HepG2 (cell line): ENCODE data around the gene SLC10A1. TPM values are rescaled to one million over a fixed set of nuclear protein-coding genes. Genes with fewer than 3 reads are reported as not detected.
A peak's percentile ranks its signal among the peaks of the same experiment; 100 is the strongest.

Experiments used
- ATAC-seq: fragments of 200-7000 bp; cut with Tn5 transposase; 3 replicates; pipeline ENCODE4 v1.9.1; 2020; ENCODE audit warnings: mild to moderate bottlenecking, moderate library complexity
- BruUV-seq: library from RNA; stranded (reverse); fragments of 400-500 nt; replicated peaks from 2 replicates; lab custom pipeline; 2021; lab: Mats Ljungman, UMichigan
- CTCF ChIA-PET: fragments of 300-600 bp; formaldehyde crosslinking; extraction: SDS; loops from one replicate; lab custom pipeline; 2021; ENCODE audit warnings: low total read pairs, inconsistent platforms, low intra/inter-chr PET ratio; lab: Yijun Ruan, JAX
- POLR2A ChIA-PET: fragments of 350-600 bp; sonication (Branson Sonifier 250); formaldehyde crosslinking; loops from one replicate; lab custom pipeline; 2020; ENCODE audit warnings: antibody characterized with exemption, inconsistent platforms; lab: Yijun Ruan, JAX
- DNase-seq: peaks from one replicate; pipeline ENCODE4 v3.0.0-alpha.2; 2015; ENCODE audit warnings: low spot score
- FAIRE-seq: peaks from 3 replicates; lab custom pipeline; 2011; peaks lifted over from hg19 to GRCh38; lab: Jason Lieb, UNC
- H2AFZ ChIP-seq: one replicate; pipeline ENCODE4 v1.6.1; 2011; ENCODE audit warnings: low read length, inconsistent platforms
- H3K27ac ChIP-seq: fragments of 300-600 bp; 3 replicates; pipeline ENCODE4 v1.8.0; 2011; ENCODE audit warnings: mixed run types, mild to moderate bottlenecking, mixed read lengths, low read length, inconsistent platforms; ENCODE audit not compliant: insufficient read depth; ENCODE audit errors: extremely low read length
- H3K27me3 ChIP-seq, 2 experiments: fragments of 200-600 bp in 1 of 2; 2 replicates in 1 of 2; 3 replicates in 1 of 2; pipeline versions ENCODE4 v1.6.0 to v1.8.0; 2011; ENCODE audit warnings: low read length in 2 of 2, mild to moderate bottlenecking in 2 of 2, moderate library complexity in 2 of 2, inconsistent platforms in 1 of 2; ENCODE audit not compliant: insufficient read depth in 2 of 2, control insufficient read depth in 1 of 2
- H3K36me3 ChIP-seq, 2 experiments: fragments of 200-600 bp in 1 of 2; replicated peaks in 1 of 2; 2 replicates in 1 of 2; 3 replicates in 1 of 2; pipeline versions ENCODE4 v1.5.1 to v1.8.0; 2011; ENCODE audit warnings: low read length in 2 of 2, inconsistent platforms in 1 of 2; ENCODE audit not compliant: insufficient read depth in 2 of 2, control insufficient read depth in 1 of 2
- H3K4me1 ChIP-seq: 2 replicates; pipeline ENCODE4 v1.5.1; 2012; ENCODE audit warnings: low read length, inconsistent platforms; ENCODE audit not compliant: insufficient read depth
- H3K4me2 ChIP-seq: 2 replicates; pipeline ENCODE4 v1.6.0; 2011; ENCODE audit warnings: low read depth, low read length, inconsistent platforms
- H3K4me3 ChIP-seq, 3 experiments: fragments of 200-600 bp in 1 of 3; sonication (generic), shearing (Covaris generic) in 1 of 3; replicated peaks in 1 of 3; 2 replicates each; pipeline ENCODE4 v1.5.1; 2011 to 2016; ENCODE audit warnings: low read length in 3 of 3, inconsistent platforms in 2 of 3, low read depth in 2 of 3, mild to moderate bottlenecking in 2 of 3, control low read depth in 1 of 3, mixed read lengths in 1 of 3; ENCODE audit not compliant: insufficient read depth in 1 of 3
- H3K79me2 ChIP-seq: one replicate; pipeline ENCODE4 v1.6.1; 2011; ENCODE audit warnings: low read length, inconsistent platforms; ENCODE audit not compliant: insufficient read depth
- H3K9ac ChIP-seq: 2 replicates; pipeline ENCODE4 v1.6.0; 2011; ENCODE audit warnings: mild to moderate bottlenecking, low read depth, low read length, inconsistent platforms; ENCODE audit not compliant: insufficient read depth
- H3K9me3 ChIP-seq: 2 replicates; pipeline ENCODE4 v1.5.1; 2012; ENCODE audit warnings: mild to moderate bottlenecking, low read length
- H4K20me1 ChIP-seq: 2 replicates; pipeline ENCODE4 v1.6.0; 2011; ENCODE audit warnings: inconsistent platforms, mild to moderate bottlenecking, low read length, moderate library complexity; ENCODE audit not compliant: insufficient read depth
- CREB1 ChIP-seq, 2 experiments: fragments of 450-650 bp in 1 of 2; IDR thresholded peaks; 2 replicates each; pipeline ENCODE4 v1.6.1; 2016 to 2017; ENCODE audit warnings: control low read depth in 1 of 2, mild to moderate bottlenecking in 1 of 2, missing compliant biosample characterization in 1 of 2, missing genetic modification characterization in 1 of 2
- ELF1 ChIP-seq: sonication (generic); formaldehyde crosslinking; IDR thresholded peaks from 2 replicates; pipeline ENCODE4 v1.4.0; 2020; ENCODE audit warnings: missing genetic modification reagents
- FOXK1 ChIP-seq: sonication (generic); formaldehyde crosslinking; IDR thresholded peaks from 2 replicates; pipeline ENCODE4 v1.4.0; 2020; ENCODE audit warnings: low read depth, missing genetic modification reagents, borderline replicate concordance
- HNRNPH1 ChIP-seq: fragments of 200-400 bp; formaldehyde crosslinking; optimal IDR thresholded peaks from 2 replicates; pipeline ENCODE3; 2017; ENCODE audit warnings: mild to moderate bottlenecking, low read depth, low read length
- MIXL1 ChIP-seq: IDR thresholded peaks from 2 replicates; pipeline ENCODE4 v1.6.1; 2016
- NFYC ChIP-seq: IDR thresholded peaks from 2 replicates; pipeline ENCODE4 v1.6.1; 2016; ENCODE audit warnings: missing genetic modification reagents, missing compliant biosample characterization
- NR2F6 ChIP-seq, 2 experiments: IDR thresholded peaks; 2 replicates each; pipeline ENCODE4 v1.6.1; 2016; ENCODE audit warnings: antibody characterized with exemption in 1 of 2, mild to moderate bottlenecking in 1 of 2
- PHF5A ChIP-seq: IDR thresholded peaks from one replicate; pipeline ENCODE4 v1.6.1; 2018; ENCODE audit warnings: low read depth, missing genetic modification reagents; ENCODE audit not compliant: unreplicated experiment
- RARA ChIP-seq: IDR thresholded peaks from 2 replicates; pipeline ENCODE4 v1.6.1; 2016; ENCODE audit warnings: missing genetic modification reagents, missing compliant biosample characterization
- SAP130 ChIP-seq: IDR thresholded peaks from 2 replicates; pipeline ENCODE4 v1.6.1; 2016; ENCODE audit warnings: low read depth
- SMAD9 ChIP-seq: sonication (generic); formaldehyde crosslinking; IDR thresholded peaks from 2 replicates; pipeline ENCODE4 v1.5.1; 2020; ENCODE audit warnings: mild to moderate bottlenecking, missing genetic modification reagents
- YEATS2 ChIP-seq: sonication (generic); formaldehyde crosslinking; IDR thresholded peaks from 2 replicates; pipeline ENCODE4 v1.4.0; 2020; ENCODE audit warnings: missing genetic modification reagents, borderline replicate concordance
- ZBTB26 ChIP-seq: IDR thresholded peaks from 2 replicates; pipeline ENCODE4 v1.6.1; 2016; ENCODE audit warnings: missing compliant biosample characterization, missing genetic modification reagents, borderline replicate concordance
- ZMAT5 ChIP-seq: sonication (generic); formaldehyde crosslinking; IDR thresholded peaks from 2 replicates; pipeline ENCODE4 v1.5.0; 2020; ENCODE audit warnings: mild to moderate bottlenecking, low read depth, missing genetic modification reagents, borderline replicate concordance
- ZMYM4 ChIP-seq: sonication (generic); formaldehyde crosslinking; IDR thresholded peaks from 2 replicates; pipeline ENCODE4 v1.8.1; 2023; ENCODE audit warnings: mild to moderate bottlenecking, missing genetic modification reagents
- ZNF124 ChIP-seq: sonication (generic); formaldehyde crosslinking; IDR thresholded peaks from 2 replicates; pipeline ENCODE4 v1.4.0; 2020; ENCODE audit warnings: missing genetic modification reagents
- ZNF614 ChIP-seq: IDR thresholded peaks from 2 replicates; pipeline ENCODE4 v1.6.1; 2018; ENCODE audit warnings: missing biosample characterization, missing genetic modification reagents, inconsistent platforms, borderline replicate concordance
- ZNF644 ChIP-seq: IDR thresholded peaks from 2 replicates; pipeline ENCODE4 v1.6.1; 2016; ENCODE audit warnings: low read depth
- ZNF761 ChIP-seq: sonication (generic); formaldehyde crosslinking; conservative IDR thresholded peaks from 2 replicates; pipeline ENCODE4 v1.4.0; 2020; ENCODE audit warnings: mild to moderate bottlenecking, missing genetic modification reagents
- ZNF878 ChIP-seq: sonication (generic); formaldehyde crosslinking; IDR thresholded peaks from 2 replicates; pipeline ENCODE4 v1.8.1; 2023; ENCODE audit warnings: mild to moderate bottlenecking, missing genetic modification reagents, moderate library complexity
- WGBS: methylation state at CpG from one replicate; pipeline ENCODE4 v1.1.6; 2017; ENCODE audit warnings: low lambda C conversion rate; 5-methylcytosine and 5-hydroxymethylcytosine counted together
- in situ Hi-C: cut with HindIII; loops from 2 replicates; pipeline ENCODE4 v1.10.0; 2017; ENCODE audit warnings: low pct_unique_long_range_greater_than_20kb; ENCODE audit not compliant: extremely low pct_ligation_motif_present
- intact Hi-C: fragments of 100-400 bp; cut with micrococcal nuclease; formaldehyde crosslinking; loops from one replicate; pipeline ENCODE4 v1.10.0; 2022; ENCODE audit not compliant: unreplicated experiment
- polyA plus RNA-seq, 8 experiments: library from polyadenylated mRNA; depleted of rRNA in 3 of 8; stranded (reverse) in 7 of 8; unstranded in 1 of 8; fragments of >200 nt; fragmentation: Illumina TruSeq in 4 of 8; extraction: Trizol in 4 of 8; gene quantifications; 2 replicates each; pipeline versions ENCODE4 v1.2.1 to v1.2.3, GENCODE V29; 2011 to 2016; ENCODE audit warnings: low read depth in 4 of 8, missing spikeins in 1 of 8, mixed read lengths in 1 of 8; ENCODE audit not compliant: insufficient read depth in 1 of 8
- total RNA-seq, 5 experiments: library from RNA; depleted of rRNA; stranded (reverse); fragments of >200 nt; fragmentation: Illumina TruSeq; extraction: Trizol; gene quantifications; 2 replicates each; pipeline ENCODE4 v1.2.3, GENCODE V29; 2016; ENCODE audit warnings: low read depth in 1 of 5
- TF ChIP-seq, protein P1 (sequence below): sonication (generic); formaldehyde crosslinking; IDR thresholded peaks from 2 replicates; pipeline ENCODE4 v1.4.0; 2020; ENCODE audit warnings: missing genetic modification reagents

Gene SLC10A1
- total and polyA plus RNA-seq, 2 of the 13 experiments (the other 11 are each of a cell fraction or from before 2014, with no cell fraction given): 0.17 TPM; not detected in 1

GRCh38 chr14:69749956-69750355 lies 47.1 kb downstream of the SLC10A1 start:
- H3K27me3 ChIP-seq: no peaks in the 10 kb centered on the region
- in situ Hi-C loops (no loop called here), intact Hi-C loops (no loop called here)
- peaks cover 82% of the 10 kb centered on the region for H3K4me1 ChIP-seq
- no peak for FAIRE-seq
- no peaks in the 10 kb centered on the region for H4K20me1 ChIP-seq
- no TSS peak for BruUV-seq
- no peaks in the 10 kb centered on the region for H3K9me3 ChIP-seq
- no peaks in the 10 kb centered on the region for H3K36me3 ChIP-seq
- H3K27ac ChIP-seq: peak overlapping the region; percentile 22
- DNase-seq: peak; percentile 76
- peak; percentile 94 for ATAC-seq
- no peaks in the 10 kb centered on the region for H3K79me2 ChIP-seq
- ChIA-PET CTCF (no interaction called here), POLR2A (interaction anchor here (1.0 to 2.6 kb wide), 3 partner anchors 10 to 59 kb away, joined by 6 to 26 read pairs (median 11); partner anchors contain the start of gene SRSF5)
- H3K9ac ChIP-seq: no peak overlapping the region
- H3K4me2 ChIP-seq: peak overlapping the region; percentile 55
- WGBS: 0% methylated on average over 1 of the region's 1 CpG
- peak overlapping the region; percentile 85 for H2AFZ ChIP-seq
- H3K4me3 ChIP-seq: peak overlapping the region in 1 of 3 experiments; percentile 44; a peak in 2 of 6 replicates
- TF ChIP-seq ZBTB26 (CRISPR knock-in tag) (peak; percentile 99), PHF5A (CRISPR knock-in tag) (peak; percentile 15), MIXL1 (CRISPR knock-in tag) (0 out of 2 replicates have a peak, but pooled peaks have one; percentile 22), ELF1 (CRISPR knock-in tag) (0 out of 2 replicates have a peak, but pooled peaks have one; percentile 5), HNRNPH1 (no peak), ZMAT5 (CRISPR knock-in tag) (no peak), ZMYM4 (CRISPR knock-in tag) (0 out of 2 replicates have a peak, but pooled peaks have one; percentile 37), ZNF124 (CRISPR knock-in tag) (0 out of 2 replicates have a peak, but pooled peaks have one; percentile 32), ZNF644 (CRISPR knock-in tag) (0 out of 2 replicates have a peak, but pooled peaks have one; percentile 19), NFYC (CRISPR knock-in tag) (peak; percentile 40; the same call in 1 of the 2 replicates), SMAD9 (CRISPR knock-in tag) (no peak), ZNF761 (CRISPR knock-in tag) (no peak), YEATS2 (CRISPR knock-in tag) (0 out of 2 replicates have a peak, but pooled peaks have one; percentile 13), ZNF614 (CRISPR knock-in tag) (0 out of 2 replicates have a peak, but pooled peaks have one; percentile 25), RARA (CRISPR knock-in tag) (peak; percentile 33; the same call in 1 of the 2 replicates), FOXK1 (CRISPR knock-in tag) (0 out of 2 replicates have a peak, but pooled peaks have one; percentile 3), NR2F6 (IDR thresholded peaks at IDR 0.05) (peak; percentile 81), NR2F6 (CRISPR knock-in tag; IDR thresholded peaks at IDR 0.05) (peak; percentile 81), CREB1 (IDR thresholded peaks at IDR 0.05) (no peak), CREB1 (CRISPR knock-in tag; IDR thresholded peaks at IDR 0.05) (peak; percentile 73), SAP130 (peak; percentile 41), ZNF878 (CRISPR knock-in tag) (no peak)
- TF ChIP-seq, protein P1, sequence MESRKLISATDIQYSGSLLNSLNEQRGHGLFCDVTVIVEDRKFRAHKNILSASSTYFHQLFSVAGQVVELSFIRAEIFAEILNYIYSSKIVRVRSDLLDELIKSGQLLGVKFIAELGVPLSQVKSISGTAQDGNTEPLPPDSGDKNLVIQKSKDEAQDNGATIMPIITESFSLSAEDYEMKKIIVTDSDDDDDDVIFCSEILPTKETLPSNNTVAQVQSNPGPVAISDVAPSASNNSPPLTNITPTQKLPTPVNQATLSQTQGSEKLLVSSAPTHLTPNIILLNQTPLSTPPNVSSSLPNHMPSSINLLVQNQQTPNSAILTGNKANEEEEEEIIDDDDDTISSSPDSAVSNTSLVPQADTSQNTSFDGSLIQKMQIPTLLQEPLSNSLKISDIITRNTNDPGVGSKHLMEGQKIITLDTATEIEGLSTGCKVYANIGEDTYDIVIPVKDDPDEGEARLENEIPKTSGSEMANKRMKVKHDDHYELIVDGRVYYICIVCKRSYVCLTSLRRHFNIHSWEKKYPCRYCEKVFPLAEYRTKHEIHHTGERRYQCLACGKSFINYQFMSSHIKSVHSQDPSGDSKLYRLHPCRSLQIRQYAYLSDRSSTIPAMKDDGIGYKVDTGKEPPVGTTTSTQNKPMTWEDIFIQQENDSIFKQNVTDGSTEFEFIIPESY: no peak
